Upper lobe of right lung (tissue), 1 donor: ENCODE results near the gene SLC6A5. TPM values are rescaled to one million over a fixed set of nuclear protein-coding genes. Genes with fewer than 3 reads are reported as not detected.

ENCODE experiments used
- ATAC-seq: fragments of 200-7000 bp; cut with Tn5 transposase; one replicate; pipeline ENCODE4 v1.9.1; 2020; ENCODE audit warnings: mild to moderate bottlenecking, moderate library complexity
- DNase-seq: peaks from one replicate; pipeline ENCODE4 v3.0.0-alpha.2; 2020
- H3K27ac ChIP-seq: fragments of 200-600 bp; one replicate; pipeline ENCODE4 v1.8.0; 2022
- H3K27me3 ChIP-seq: fragments of 200-600 bp; one replicate; pipeline ENCODE4 v1.8.0; 2022; ENCODE audit warnings: mild to moderate bottlenecking
- H3K36me3 ChIP-seq: fragments of 200-600 bp; one replicate; pipeline ENCODE4 v1.8.0; 2022
- H3K4me1 ChIP-seq: fragments of 200-600 bp; one replicate; pipeline ENCODE4 v1.8.0; 2022
- H3K4me3 ChIP-seq: fragments of 200-600 bp; one replicate; pipeline ENCODE4 v1.8.0; 2022; ENCODE audit warnings: mild to moderate bottlenecking
- H3K9me3 ChIP-seq: fragments of 200-600 bp; one replicate; pipeline ENCODE4 v1.8.0; 2022
- CTCF ChIP-seq: fragments of 200-600 bp; IDR thresholded peaks from one replicate; pipeline ENCODE4 v1.8.0; 2022; ENCODE audit warnings: antibody characterized with exemption
- intact Hi-C: fragments of 100-400 bp; cut with DNase I; formaldehyde crosslinking; loops from one replicate; pipeline ENCODE4 v1.11.0; 2022
- total RNA-seq: library from RNA; stranded (reverse); fragmentation: NEBNext Ultra II Directional; extraction: Animal tissue kit (Norgen Biotek cat#: 25700); gene quantifications from one replicate; pipeline ENCODE4 v1.2.1, GENCODE V29; 2021
- donor health status: DM: no; HTN: yes; CAD: no; lungs with severe emphysema.

SLC6A5 gene
- total RNA-seq, 1 donor from 2014 or later: not detected

- no peak overlapping the region for H3K4me3 ChIP-seq
- H3K27me3 ChIP-seq: peaks cover 54% of the 10 kb centered on the region
These were observed 68.9 kb downstream of the SLC6A5 start for GRCh38 chr11:20668131-20668809.

GRCh38 chr11:20668844-20669819 is 69.7 kb downstream of the SLC6A5 start, which contains the start of gene NELL1:
Gene NELL1 (plus strand): TSS chr11:20669586.
- Histone ChIP-seq H3K4me3 (no peak within 1 kb of the TSS), H3K4me1 (no peaks in the 10 kb centered on the region), H3K9me3 (no peaks in the 10 kb centered on the region), H3K27me3 (peaks cover 59% of the 10 kb centered on the region), H3K36me3 (no peaks in the 10 kb centered on the region), H3K27ac (no peak within 1 kb of the TSS)
- no peak for DNase-seq
- no peak for ATAC-seq
- intact Hi-C loops: no loop called here
- no peak for TF ChIP-seq CTCF

More at GRCh38 chr11:20668131-20668809, 68.9 kb downstream of the SLC6A5 start:
- Histone ChIP-seq H3K9me3 (no peaks in the 10 kb centered on the region), H3K27ac (no peak overlapping the region), H3K4me1 (no peaks in the 10 kb centered on the region), H3K36me3 (no peaks in the 10 kb centered on the region)
- TF ChIP-seq CTCF: no peak
- intact Hi-C loops: no loop called here
- no peak for ATAC-seq
- DNase-seq: no peak

- intact Hi-C loops: no loop called here
- TF ChIP-seq CTCF: no peak
- peaks cover 67% of the 10 kb centered on the region for H3K27me3 ChIP-seq
- ATAC-seq: no peak
- H3K27ac ChIP-seq: no peak overlapping the region
- H3K36me3 ChIP-seq: no peaks in the 10 kb centered on the region
- no peaks in the 10 kb centered on the region for H3K4me1 ChIP-seq
- no peak overlapping the region for H3K4me3 ChIP-seq
- DNase-seq: no peak
- no peaks in the 10 kb centered on the region for H3K9me3 ChIP-seq
These were observed 70.6 kb downstream of the SLC6A5 start for GRCh38 chr11:20669820-20670684.

- no peak for TF ChIP-seq CTCF
- H3K4me3 ChIP-seq: no peak overlapping the region
- peaks cover 67% of the 10 kb centered on the region for H3K27me3 ChIP-seq
These were observed 71.6 kb downstream of the SLC6A5 start for GRCh38 chr11:20670932-20671403.

More at GRCh38 chr11:20670932-20671403, 71.6 kb downstream of the SLC6A5 start:
- H3K36me3 ChIP-seq: no peaks in the 10 kb centered on the region
- ATAC-seq (no peak), DNase-seq (no peak)
- no peaks in the 10 kb centered on the region for H3K4me1 ChIP-seq
- intact Hi-C loops: no loop called here
- H3K27ac ChIP-seq: no peak overlapping the region
- H3K9me3 ChIP-seq: no peaks in the 10 kb centered on the region
